Urinary bladder (tissue), 4 donors: ENCODE results near the gene ROBO4. TPM values are rescaled to one million over a fixed set of nuclear protein-coding genes. Genes with fewer than 3 reads are reported as not detected.

Experiments
- DNase-seq: peaks from one replicate; pipeline ENCODE4 v3.0.0-alpha.2; 2015; ENCODE audit errors: extremely low spot score
- H3K27ac ChIP-seq: one replicate; pipeline ENCODE4 v1.5.1; 2013; ENCODE audit warnings: low read depth, mild to moderate bottlenecking, moderate library complexity
- H3K36me3 ChIP-seq: one replicate; pipeline ENCODE4 v1.6.1; 2013; ENCODE audit warnings: mild to moderate bottlenecking, moderate library complexity; ENCODE audit not compliant: insufficient read depth
- H3K4me1 ChIP-seq: one replicate; pipeline ENCODE4 v1.6.1; 2013; ENCODE audit warnings: mild to moderate bottlenecking, moderate library complexity; ENCODE audit not compliant: insufficient read depth
- H3K4me3 ChIP-seq: one replicate; pipeline ENCODE4 v1.5.1; 2013; ENCODE audit warnings: low read depth, low read length
- WGBS: extraction: QIAGEN DNeasy Blood & Tissue Kit; methylation state at CpG from one replicate; pipeline ENCODE4 v1.1.7; 2013; 5-methylcytosine and 5-hydroxymethylcytosine counted together
- polyA plus RNA-seq: library from polyadenylated mRNA; stranded (reverse); fragments of 200-250 nt; gene quantifications from one replicate; pipeline ENCODE4 v1.2.3, GENCODE V29; 2013
- total RNA-seq: library from RNA; depleted of rRNA; stranded (reverse); fragments of >200 nt; gene quantifications from one replicate; pipeline ENCODE4 v1.2.3, GENCODE V29; 2014
- donor health status: healthy with polysubstance abuse.
- donor health status: healthy.

ROBO4 gene
- total and polyA plus RNA-seq, 2 donors = 13.5 to 19.7 TPM

DNA sequence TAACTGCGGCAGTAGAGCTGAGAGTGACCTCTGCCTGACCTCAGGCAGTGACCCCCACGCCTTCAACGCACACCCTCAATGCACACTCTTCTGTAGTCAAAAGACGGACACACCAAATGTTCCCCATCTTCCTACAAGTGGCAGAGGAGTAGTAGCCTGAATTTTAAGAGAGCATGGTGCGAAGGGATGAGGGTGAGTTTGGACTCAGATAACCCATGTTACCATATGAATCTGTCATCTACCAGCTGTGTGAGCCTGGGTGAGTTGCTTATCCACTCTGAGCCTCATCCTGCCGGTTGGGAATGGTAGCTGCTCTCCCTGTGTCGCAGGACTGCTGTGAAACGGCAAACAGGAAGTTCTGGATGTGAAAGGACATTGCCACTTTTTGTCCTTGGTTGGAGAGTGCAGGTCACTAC, 53.0 kb downstream of the ROBO4 start:
- no peak for DNase-seq
- WGBS = 10% methylated on average over 8 of the region's 8 CpGs
- no peaks in the 10 kb centered on the region for H3K36me3 ChIP-seq
- H3K27ac ChIP-seq = no peak overlapping the region
- no peak overlapping the region for H3K4me3 ChIP-seq
- H3K4me1 ChIP-seq = no peaks in the 10 kb centered on the region

DNA sequence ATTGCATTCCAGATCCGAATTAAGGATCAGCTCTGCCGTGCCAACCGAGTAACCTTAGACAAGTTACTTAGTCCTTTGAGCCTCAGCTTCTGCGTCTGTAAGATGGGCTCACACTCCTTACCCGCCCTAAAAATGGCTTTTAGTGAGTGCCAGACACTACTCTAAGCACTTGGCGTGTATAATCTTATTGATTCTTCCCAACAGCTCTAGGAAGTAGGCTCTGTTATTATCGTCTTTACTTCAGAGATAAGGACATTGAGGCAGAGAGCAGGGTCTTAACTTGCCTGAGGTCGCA, 54.1 kb downstream of the ROBO4 start:
- H3K4me3 ChIP-seq = no peak overlapping the region
- WGBS = 7% methylated on average over 8 of the region's 8 CpGs
- H3K36me3 ChIP-seq = no peaks in the 10 kb centered on the region
- peaks cover 3% of the 10 kb centered on the region for H3K4me1 ChIP-seq
- DNase-seq = no peak
- no peak overlapping the region for H3K27ac ChIP-seq

DNA sequence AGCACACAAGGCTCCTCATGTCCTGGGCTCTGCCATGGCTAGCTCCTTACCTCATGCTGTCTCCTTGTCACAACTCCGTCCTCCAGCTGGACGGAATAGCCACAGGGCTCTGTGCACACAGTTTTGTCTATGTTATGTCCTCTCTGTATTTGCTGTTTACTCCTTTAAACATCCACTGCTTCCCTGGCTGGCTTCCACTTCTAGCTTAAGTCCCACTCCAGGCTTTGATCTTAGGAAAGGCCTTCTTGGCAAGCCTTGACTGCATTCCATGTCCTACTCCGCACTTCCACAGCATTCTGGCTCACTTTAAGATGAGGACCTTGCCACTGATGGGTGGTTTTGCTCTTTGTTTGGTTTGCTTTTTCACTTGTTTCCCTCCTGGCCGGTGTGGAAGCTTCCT, 55.4 kb downstream of the ROBO4 start:
- Histone ChIP-seq H3K4me3 (no peak overlapping the region), H3K36me3 (no peaks in the 10 kb centered on the region), H3K27ac (no peak overlapping the region), H3K4me1 (peaks cover 3% of the 10 kb centered on the region)
- 27% methylated on average over 4 of the region's 4 CpGs for WGBS
- no peak for DNase-seq

DNA sequence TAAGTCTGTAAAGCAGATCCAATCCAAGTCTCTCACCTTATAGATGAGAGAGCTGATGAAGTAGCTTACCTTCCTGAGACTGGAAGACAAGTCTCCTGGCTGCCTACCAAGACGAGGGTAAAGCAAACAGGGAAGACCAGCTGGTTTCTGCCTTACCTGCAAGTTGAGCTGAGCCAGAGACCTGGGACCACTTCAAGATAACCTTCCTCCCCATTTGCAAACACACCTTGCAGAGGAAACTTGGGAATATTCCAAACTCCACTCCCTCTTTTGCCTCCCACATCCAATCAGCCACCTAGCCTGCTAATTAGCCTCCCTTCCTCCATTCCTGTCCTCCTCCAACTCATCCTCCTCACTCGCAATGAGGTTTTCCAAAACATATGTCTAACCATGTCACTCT, 55.8 kb downstream of the ROBO4 start:
- Histone ChIP-seq H3K36me3 (no peaks in the 10 kb centered on the region), H3K4me3 (no peak overlapping the region), H3K27ac (no peak overlapping the region), H3K4me1 (peaks cover 3% of the 10 kb centered on the region)
- no peak for DNase-seq
- 47% methylated on average over 2 of the region's 2 CpGs for WGBS

DNA sequence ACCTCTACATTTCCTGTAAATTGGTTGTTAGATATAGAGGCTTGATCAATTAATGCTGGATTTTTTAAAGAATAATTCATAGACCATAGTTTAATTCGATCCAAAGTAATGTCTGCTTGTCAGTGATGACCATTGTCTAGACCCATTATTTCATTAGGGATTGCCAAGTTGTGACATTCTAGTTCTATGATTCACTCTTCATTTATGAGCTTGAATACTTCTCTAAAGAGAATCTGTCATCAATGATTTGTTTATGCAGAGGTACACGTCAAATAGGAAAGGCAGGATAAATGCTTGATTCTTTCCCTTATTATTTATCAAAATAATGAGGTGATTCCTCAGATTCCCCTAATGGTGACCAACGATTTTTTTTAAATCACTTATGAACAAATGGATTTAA, 56.5 kb downstream of the ROBO4 start:
- Histone ChIP-seq H3K27ac (no peak overlapping the region), H3K36me3 (no peaks in the 10 kb centered on the region), H3K4me1 (peaks cover 3% of the 10 kb centered on the region), H3K4me3 (no peak overlapping the region)
- DNase-seq = no peak
- WGBS = 44% methylated on average over 3 of the region's 3 CpGs

DNA sequence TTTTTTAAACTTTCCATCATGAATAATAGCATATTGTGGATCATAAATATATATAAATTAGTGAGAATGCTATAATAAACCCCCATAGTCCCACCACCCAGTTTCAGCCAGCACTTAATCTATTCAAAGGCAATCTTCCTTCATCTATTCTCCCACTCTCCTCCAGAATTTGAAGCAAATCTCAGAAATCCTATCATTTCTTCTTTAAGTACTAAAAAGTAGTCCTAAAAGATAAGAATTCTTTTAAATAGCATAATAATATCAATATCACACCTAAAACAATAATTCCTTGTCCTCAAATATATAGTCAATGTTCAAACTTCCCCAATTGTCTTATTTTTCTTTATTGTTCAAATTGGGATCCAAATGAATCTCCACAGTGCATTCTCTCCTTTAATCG, 57.0 kb downstream of the ROBO4 start:
- Histone ChIP-seq H3K4me1 (peaks cover 3% of the 10 kb centered on the region), H3K27ac (no peak overlapping the region), H3K4me3 (no peak overlapping the region), H3K36me3 (no peaks in the 10 kb centered on the region)
- WGBS = 62% methylated on average over 1 of the region's 1 CpG
- no peak for DNase-seq

DNA sequence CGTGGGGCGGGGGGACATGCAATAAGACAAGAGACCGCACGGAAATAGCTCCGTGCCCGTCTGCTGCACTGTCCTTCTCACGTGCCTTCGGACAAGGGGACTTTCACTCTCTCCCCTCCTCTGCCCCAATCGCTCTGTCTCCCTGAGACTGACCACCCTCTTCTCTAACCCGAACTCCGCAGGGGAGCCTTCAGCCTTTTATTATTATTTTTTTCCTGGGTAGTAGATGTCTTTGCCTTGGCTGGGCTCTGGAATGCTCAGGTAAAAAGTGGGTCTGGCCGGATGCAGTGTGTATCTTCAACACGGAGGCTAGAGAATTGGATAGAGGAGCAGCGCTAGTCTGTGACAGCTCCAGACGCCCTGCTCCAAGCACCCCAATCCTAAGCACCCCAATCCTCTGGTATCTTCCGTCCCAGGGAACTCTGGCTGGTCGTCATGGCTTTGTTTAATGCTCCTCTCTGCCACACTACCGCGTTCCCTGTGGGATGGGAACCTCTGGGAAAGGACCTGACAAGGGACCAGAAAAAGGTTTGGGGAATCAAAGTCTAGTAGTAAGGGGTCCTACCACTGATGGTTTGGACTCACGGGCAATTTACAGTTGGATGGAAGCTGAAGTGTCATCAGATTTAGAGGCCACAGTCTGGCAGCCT, 57.6 kb downstream of the ROBO4 start:
- H3K4me3 ChIP-seq = peak overlapping the region; percentile 28
- H3K27ac ChIP-seq = no peak overlapping the region
- 14% methylated on average over 20 of the region's 20 CpGs for WGBS
- no peak for DNase-seq
- peaks cover 3% of the 10 kb centered on the region for H3K4me1 ChIP-seq
- no peaks in the 10 kb centered on the region for H3K36me3 ChIP-seq

DNA sequence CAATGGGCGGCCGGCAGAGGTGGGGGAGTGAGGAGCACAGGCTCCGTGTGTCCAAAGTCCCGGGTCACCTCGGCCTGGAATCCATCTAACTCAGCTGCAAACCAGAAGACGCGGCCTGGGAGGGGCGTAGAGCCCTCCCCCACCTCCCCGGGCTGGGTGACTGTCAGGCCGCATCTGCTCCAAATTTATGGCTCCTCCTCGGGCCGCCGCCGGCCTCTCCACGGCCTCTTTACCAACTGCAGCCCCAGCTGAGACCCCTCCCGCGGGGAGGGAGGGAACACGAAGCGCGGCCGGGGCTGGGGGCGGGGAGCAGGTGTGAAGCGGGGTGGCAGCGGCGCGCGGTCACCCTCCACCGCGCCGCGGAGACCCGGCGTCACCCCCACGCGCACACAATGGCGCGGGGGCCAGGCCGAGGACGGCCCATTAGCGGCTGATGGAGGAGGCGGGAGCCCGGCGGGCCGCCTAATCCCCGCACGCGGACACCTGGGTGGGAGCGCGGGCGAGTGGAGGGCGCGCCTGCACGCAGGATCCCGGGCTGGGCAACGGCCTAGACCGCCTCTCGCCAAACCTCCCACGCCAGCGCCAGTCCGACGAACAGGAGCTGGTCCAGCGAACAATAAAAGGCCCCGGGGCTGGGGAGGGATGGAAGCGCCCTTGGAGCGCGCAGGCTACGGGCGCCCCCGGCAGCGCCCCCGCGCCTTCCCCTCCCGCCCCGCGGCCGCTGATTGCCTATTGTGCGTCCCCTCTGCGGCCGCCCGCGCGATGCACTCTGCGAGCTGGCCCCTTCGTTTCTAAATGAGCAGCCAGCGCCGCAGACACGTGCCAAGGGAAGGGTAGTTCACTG, 58.3 kb downstream of the ROBO4 start:
- DNase-seq = no peak

DNA sequence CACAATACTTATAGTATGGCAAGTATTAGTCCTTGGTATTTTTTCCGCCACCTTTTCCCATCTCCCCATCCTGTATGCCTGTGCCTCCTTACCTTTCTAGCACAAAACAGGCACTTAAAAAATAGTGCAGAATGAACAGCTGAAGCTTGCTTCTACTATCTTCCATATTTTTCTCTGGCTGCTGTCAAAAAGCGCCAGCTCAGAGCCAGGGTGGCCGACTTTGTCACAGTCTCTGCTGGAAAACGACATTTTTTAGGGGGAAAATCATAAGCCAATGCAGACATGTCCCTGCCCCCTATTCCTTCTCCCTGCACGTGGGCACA, 58.9 kb downstream of the ROBO4 start:
- Histone ChIP-seq H3K27ac (no peak overlapping the region), H3K4me1 (peaks cover 3% of the 10 kb centered on the region), H3K36me3 (no peaks in the 10 kb centered on the region), H3K4me3 (no peak overlapping the region)
- DNase-seq = no peak
- 30% methylated on average over 5 of the region's 5 CpGs for WGBS

More for the DNA sequence above, 58.3 kb downstream of the ROBO4 start:
- Histone ChIP-seq H3K4me3 (peak overlapping the region; percentile 28), H3K27ac (no peak overlapping the region), H3K36me3 (no peaks in the 10 kb centered on the region), H3K4me1 (peaks cover 3% of the 10 kb centered on the region)
- WGBS = 2% methylated on average over 87 of the region's 87 CpGs

DNA sequence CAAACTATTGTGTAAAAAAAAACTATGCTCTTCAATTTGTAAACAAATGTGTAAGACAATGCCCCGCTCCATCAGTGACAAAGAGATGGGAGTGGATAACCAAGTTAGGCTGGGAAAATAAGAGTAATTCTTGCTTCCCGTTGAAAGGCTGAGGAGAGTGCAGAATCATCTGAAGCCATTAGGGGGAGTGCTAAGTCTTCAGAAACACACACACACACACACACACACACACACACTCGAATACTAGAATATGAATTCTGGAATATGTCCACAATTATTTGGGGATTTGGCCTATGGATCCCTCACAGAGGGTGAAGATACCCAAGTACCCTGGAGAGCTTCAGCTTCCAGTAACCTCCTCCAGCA, 60.2 kb downstream of the ROBO4 start:
- Histone ChIP-seq H3K4me3 (no peak overlapping the region), H3K4me1 (peaks cover 3% of the 10 kb centered on the region), H3K27ac (no peak overlapping the region), H3K36me3 (no peaks in the 10 kb centered on the region)
- no peak for DNase-seq
- 17% methylated on average over 3 of the region's 3 CpGs for WGBS

DNA sequence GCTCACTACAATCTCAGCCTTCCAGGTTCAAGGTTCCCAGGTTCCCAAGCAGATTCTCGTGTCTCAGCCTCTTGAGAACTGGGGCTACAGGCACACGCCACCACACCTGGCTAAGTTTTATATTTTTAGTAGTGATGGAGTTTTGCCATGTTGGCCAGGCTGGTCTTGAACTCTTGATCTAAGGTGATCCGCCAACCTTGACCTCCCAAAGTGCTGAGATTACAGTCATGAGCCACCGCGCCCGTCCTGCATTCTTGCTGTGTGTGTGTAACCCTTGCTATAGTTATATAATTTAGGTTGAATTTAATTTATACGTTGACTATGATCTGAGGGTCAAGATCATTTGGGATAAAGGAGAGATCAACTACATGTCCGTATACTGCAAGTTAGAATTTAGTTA, 61.7 kb downstream of the ROBO4 start:
- WGBS = 81% methylated on average over 8 of the region's 8 CpGs
- no peak overlapping the region for H3K27ac ChIP-seq
- no peaks in the 10 kb centered on the region for H3K36me3 ChIP-seq

DNA sequence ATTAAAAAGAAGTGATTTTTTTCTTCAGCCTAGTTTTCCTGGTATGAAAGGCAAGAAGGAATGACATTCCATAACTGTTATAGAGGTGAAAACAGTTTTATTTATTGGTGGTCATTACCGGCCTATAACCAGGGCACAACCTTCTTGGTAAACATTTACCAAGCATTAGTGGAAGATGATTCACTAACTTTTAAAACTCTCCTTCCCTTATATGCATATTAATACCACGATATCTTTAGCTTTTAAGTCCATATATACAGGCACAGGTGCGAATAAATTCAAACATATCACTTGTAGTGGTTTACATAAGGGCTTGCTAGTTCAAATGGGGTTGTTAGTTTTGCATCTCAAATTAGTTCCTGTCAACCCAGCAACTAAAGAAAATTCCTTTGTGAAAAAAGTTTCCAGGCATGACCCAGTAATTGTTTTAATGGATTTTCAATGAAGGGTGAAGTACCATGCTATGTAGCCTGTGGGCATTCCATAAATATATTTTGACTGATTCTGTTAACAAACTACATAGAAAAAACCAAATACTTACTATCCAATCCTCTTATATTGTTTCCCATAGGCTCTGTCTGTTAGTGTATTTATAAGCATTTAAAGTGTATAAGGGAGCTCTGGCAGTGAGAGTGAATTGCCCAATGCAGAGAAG, 63.0 kb downstream of the ROBO4 start:
- Histone ChIP-seq H3K4me1 (peaks cover 3% of the 10 kb centered on the region), H3K27ac (no peak overlapping the region), H3K36me3 (no peaks in the 10 kb centered on the region), H3K4me3 (no peak overlapping the region)
- no peak for DNase-seq
- 83% methylated on average over 3 of the region's 3 CpGs for WGBS

More for the DNA sequence above, 61.7 kb downstream of the ROBO4 start:
- Histone ChIP-seq H3K4me1 (peaks cover 3% of the 10 kb centered on the region), H3K4me3 (no peak overlapping the region)
- DNase-seq = no peak
